ENCODE data around the gene CDK18. TPM values are rescaled to one million over a fixed set of nuclear protein-coding genes. Genes with fewer than 3 reads are reported as not detected.

CDK18 gene
- total and polyA plus RNA-seq, 2 experiments from 2014 or later: not detected

GRCh38 chr1:205496661-205497060, 7.8 kb upstream of the CDK18 start:
- in situ Hi-C loops (cut with MboI): no loop called here
- Histone ChIP-seq H3K4me3 (no peak overlapping the region), H3K36me3 (ENCODE audit: low read depth) (no peaks in the 10 kb centered on the region), H3K79me2 (ENCODE audit: insufficient read depth) (no peaks in the 10 kb centered on the region), H3K4me1 (ENCODE audit: insufficient read depth) (peaks cover 19% of the 10 kb centered on the region), H3F3A (ENCODE audit: insufficient read depth) (no peaks in the 10 kb centered on the region), H3K9me2 (ENCODE audit: insufficient read depth) (no peaks in the 10 kb centered on the region), H3K27me3 (replicated peaks; ENCODE audit: insufficient read depth) (peaks cover 4% of the 10 kb centered on the region; the same call in 1 of the 2 replicates), H4K20me1 (ENCODE audit: insufficient read depth) (no peaks in the 10 kb centered on the region), H3K9ac (no peak overlapping the region), H3K9me3 (ENCODE audit: low read depth) (no peaks in the 10 kb centered on the region), H3K27ac (no peak overlapping the region), H2AFZ (no peak overlapping the region), H3K4me2 (ENCODE audit: unreplicated experiment) (no peak overlapping the region)
- WGBS, 2 experiments (ENCODE audit: low coverage in 1 of 2, low lambda C conversion rate in 2 of 2, missing lambda C conversion rate in 2 of 2): 44 to 48% methylated on average over 1 of the region's 1 CpG
- DNase-seq: no peak
- TF ChIP-seq EZH2 (IDR thresholded peaks at IDR 0.05; ENCODE audit: insufficient read depth, poor library complexity, severe bottlenecking): no peak
- no peak for TF ChIP-seq EZH2phosphoT487 (IDR thresholded peaks at IDR 0.05; ENCODE audit: insufficient read depth, low read depth)

GRCh38 chr1:205497351-205497750, 7.1 kb upstream of the CDK18 start:
- H3K9me3 ChIP-seq (ENCODE audit: low read depth): no peaks in the 10 kb centered on the region
- no peak overlapping the region for H3K4me3 ChIP-seq
- no peaks in the 10 kb centered on the region for H4K20me1 ChIP-seq (ENCODE audit: insufficient read depth)
- no peak overlapping the region for H3K27ac ChIP-seq
- no peaks in the 10 kb centered on the region for H3K79me2 ChIP-seq (ENCODE audit: insufficient read depth)
- H3K36me3 ChIP-seq (ENCODE audit: low read depth): no peaks in the 10 kb centered on the region
- H2AFZ ChIP-seq: no peak overlapping the region
- peaks cover 12% of the 10 kb centered on the region for H3K4me1 ChIP-seq (ENCODE audit: insufficient read depth)
- TF ChIP-seq EZH2 (IDR thresholded peaks at IDR 0.05; ENCODE audit: insufficient read depth, poor library complexity, severe bottlenecking) (no peak), EZH2phosphoT487 (IDR thresholded peaks at IDR 0.05; ENCODE audit: insufficient read depth, low read depth) (no peak)
- no peak overlapping the region for H3K9ac ChIP-seq
- WGBS, 2 experiments (ENCODE audit: low coverage in 1 of 2, low lambda C conversion rate in 2 of 2, missing lambda C conversion rate in 2 of 2): 39 to 42% methylated on average over 7 of the region's 7 CpGs
- no peaks in the 10 kb centered on the region for H3K9me2 ChIP-seq (ENCODE audit: insufficient read depth)
- H3K27me3 ChIP-seq (replicated peaks; ENCODE audit: insufficient read depth): peaks cover 4% of the 10 kb centered on the region; the same call in 1 of the 2 replicates
- in situ Hi-C loops (cut with MboI): no loop called here
- H3K4me2 ChIP-seq (ENCODE audit: unreplicated experiment): no peak overlapping the region
- no peaks in the 10 kb centered on the region for H3F3A ChIP-seq (ENCODE audit: insufficient read depth)
- DNase-seq: no peak

DNA sequence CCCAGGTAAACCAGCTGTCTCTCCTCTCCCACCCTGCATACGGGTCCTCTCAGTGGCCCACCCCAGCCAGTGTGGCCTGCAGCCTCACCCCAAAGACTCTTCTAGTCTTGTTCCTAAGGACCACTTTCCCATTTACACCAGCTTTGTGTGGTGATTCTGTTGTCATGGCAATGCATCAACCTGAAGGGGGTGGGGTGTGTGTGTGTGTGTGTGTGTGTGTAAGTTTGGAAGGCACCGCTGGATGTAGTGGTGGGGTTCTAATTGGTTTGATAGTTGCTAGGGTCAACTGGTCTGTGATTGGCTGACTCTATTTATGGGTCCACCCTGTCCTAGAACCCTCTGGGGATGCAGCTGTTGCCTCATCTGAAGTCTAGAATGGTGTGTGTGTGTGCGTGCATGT, 4.7 kb upstream of the CDK18 start:
- no peaks in the 10 kb centered on the region for H3F3A ChIP-seq (ENCODE audit: insufficient read depth)
- H3K9ac ChIP-seq: no peak overlapping the region
- no peaks in the 10 kb centered on the region for H3K9me2 ChIP-seq (ENCODE audit: insufficient read depth)
- no peak overlapping the region for H3K4me3 ChIP-seq
- 83 to 86% methylated on average over 3 of the region's 3 CpGs for WGBS, 2 experiments (ENCODE audit: low coverage in 1 of 2, low lambda C conversion rate in 2 of 2, missing lambda C conversion rate in 2 of 2)
- no peak overlapping the region for H3K4me2 ChIP-seq (ENCODE audit: unreplicated experiment)
- no peak for DNase-seq
- H3K27me3 ChIP-seq (replicated peaks; ENCODE audit: insufficient read depth): peaks cover 14% of the 10 kb centered on the region; the same call in 1 of the 2 replicates
- no peaks in the 10 kb centered on the region for H4K20me1 ChIP-seq (ENCODE audit: insufficient read depth)
- no peaks in the 10 kb centered on the region for H3K79me2 ChIP-seq (ENCODE audit: insufficient read depth)
- H3K9me3 ChIP-seq (ENCODE audit: low read depth): no peaks in the 10 kb centered on the region
- no peak overlapping the region for H3K27ac ChIP-seq
- H3K4me1 ChIP-seq (ENCODE audit: insufficient read depth): no peaks in the 10 kb centered on the region
- no peak overlapping the region for H2AFZ ChIP-seq
- in situ Hi-C loops (cut with MboI): no loop called here
- TF ChIP-seq EZH2 (IDR thresholded peaks at IDR 0.05; ENCODE audit: insufficient read depth, poor library complexity, severe bottlenecking): no peak
- TF ChIP-seq EZH2phosphoT487 (IDR thresholded peaks at IDR 0.05; ENCODE audit: insufficient read depth, low read depth): no peak
- no peaks in the 10 kb centered on the region for H3K36me3 ChIP-seq (ENCODE audit: low read depth)

- Histone ChIP-seq H3K4me1 (ENCODE audit: insufficient read depth) (no peaks in the 10 kb centered on the region), H3K27ac (no peak overlapping the region), H4K20me1 (ENCODE audit: insufficient read depth) (no peaks in the 10 kb centered on the region), H3K79me2 (ENCODE audit: insufficient read depth) (no peaks in the 10 kb centered on the region), H3K9me3 (ENCODE audit: low read depth) (no peaks in the 10 kb centered on the region), H3K27me3 (replicated peaks; ENCODE audit: insufficient read depth) (peaks cover 22% of the 10 kb centered on the region), H2AFZ (no peak overlapping the region), H3K4me3 (no peak overlapping the region), H3K9ac (no peak overlapping the region), H3F3A (ENCODE audit: insufficient read depth) (no peaks in the 10 kb centered on the region), H3K4me2 (ENCODE audit: unreplicated experiment) (no peak overlapping the region), H3K36me3 (ENCODE audit: low read depth) (no peaks in the 10 kb centered on the region), H3K9me2 (ENCODE audit: insufficient read depth) (no peaks in the 10 kb centered on the region)
- DNase-seq: peak; percentile 54
- TF ChIP-seq EZH2phosphoT487 (IDR thresholded peaks at IDR 0.05; ENCODE audit: insufficient read depth, low read depth) (no peak), EZH2 (IDR thresholded peaks at IDR 0.05; ENCODE audit: insufficient read depth, poor library complexity, severe bottlenecking) (no peak)
- WGBS, 2 experiments (ENCODE audit: low coverage in 1 of 2, low lambda C conversion rate in 2 of 2, missing lambda C conversion rate in 2 of 2): 64 to 65% methylated on average over 9 of the region's 9 CpGs
- in situ Hi-C loops (cut with MboI): no loop called here
Measured at GRCh38 chr1:205500240-205501233, 3.9 kb upstream of the CDK18 start.

All from GM23248 (cell line).